Urinary bladder (tissue), 4 donors: ENCODE data around the gene RAB27A. TPM values are rescaled to one million over a fixed set of nuclear protein-coding genes. Genes with fewer than 3 reads are reported as not detected.
A peak's percentile ranks its signal among the peaks of the same experiment; 100 is the strongest.
"Not testable (repeated sequence)": the region's sequence is repeated elsewhere in the genome, so short reads cannot be mapped to it uniquely, and the experiment has no call there.

ENCODE experiments used
- DNase-seq: peaks from one replicate; pipeline ENCODE4 v3.0.0-alpha.2; 2015; ENCODE audit errors: extremely low spot score
- H3K27ac ChIP-seq: one replicate; pipeline ENCODE4 v1.5.1; 2013; ENCODE audit warnings: low read depth, mild to moderate bottlenecking, moderate library complexity
- H3K36me3 ChIP-seq: one replicate; pipeline ENCODE4 v1.6.1; 2013; ENCODE audit warnings: mild to moderate bottlenecking, moderate library complexity; ENCODE audit not compliant: insufficient read depth
- H3K4me1 ChIP-seq: one replicate; pipeline ENCODE4 v1.6.1; 2013; ENCODE audit warnings: mild to moderate bottlenecking, moderate library complexity; ENCODE audit not compliant: insufficient read depth
- H3K4me3 ChIP-seq: one replicate; pipeline ENCODE4 v1.5.1; 2013; ENCODE audit warnings: low read depth, low read length
- WGBS: extraction: QIAGEN DNeasy Blood & Tissue Kit; methylation state at CpG from one replicate; pipeline ENCODE4 v1.1.7; 2013; 5-methylcytosine and 5-hydroxymethylcytosine counted together
- polyA plus RNA-seq: library from polyadenylated mRNA; stranded (reverse); fragments of 200-250 nt; gene quantifications from one replicate; pipeline ENCODE4 v1.2.3, GENCODE V29; 2013
- total RNA-seq: library from RNA; depleted of rRNA; stranded (reverse); fragments of >200 nt; gene quantifications from one replicate; pipeline ENCODE4 v1.2.3, GENCODE V29; 2014
- donor health status: healthy with polysubstance abuse.
- donor health status: healthy.

Gene RAB27A
- total RNA-seq (17.2 TPM), polyA plus RNA-seq (30.8 TPM)

DNA sequence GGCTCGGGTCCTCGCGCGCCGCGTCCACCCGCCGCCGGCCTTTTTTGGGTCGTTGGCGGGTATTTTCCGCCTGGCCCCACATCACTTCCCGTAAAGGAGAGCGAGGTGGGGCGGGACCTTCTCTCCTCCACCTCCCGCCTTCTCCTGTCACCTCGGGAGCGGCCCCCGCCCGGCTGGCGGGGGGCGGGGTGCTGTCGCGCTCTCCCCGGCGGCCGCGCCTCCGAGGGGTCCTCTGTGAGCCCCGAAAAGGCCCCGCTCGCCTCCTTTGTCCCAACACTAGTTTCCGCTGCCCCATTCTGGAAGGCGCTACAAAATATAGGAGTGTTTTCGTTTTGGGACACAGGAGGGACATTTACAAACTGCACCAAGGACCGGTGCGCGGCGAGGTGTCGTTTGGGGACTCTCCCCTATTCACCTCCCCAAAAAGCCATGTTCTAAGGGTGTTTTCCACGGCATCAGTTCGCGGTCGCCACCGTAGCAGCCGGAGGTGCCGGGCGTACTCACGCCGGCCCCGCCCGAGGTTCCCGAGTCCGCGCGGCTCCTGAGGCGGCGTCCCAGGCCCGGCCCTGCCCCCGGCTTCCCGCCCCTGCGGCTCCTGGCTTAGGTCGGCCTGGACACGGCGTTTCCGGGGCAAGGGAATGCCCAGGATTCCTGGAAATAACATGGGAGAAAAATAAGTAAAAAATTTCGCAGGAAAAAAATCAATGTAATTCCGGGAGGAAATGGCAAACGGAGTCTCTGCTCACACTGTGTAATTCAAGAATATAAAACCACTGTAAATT is at the start of gene RAB27A:
Gene RAB27A (minus strand): TSS at position 68 of the 782 bp plus-strand sequence. CDS start 54,879 bp downstream, outside the sequence.
- under 1% methylated on average over 69 of the region's 69 CpGs for WGBS
- Histone ChIP-seq H3K27ac (peak within 1 kb of the TSS; percentile 80), H3K4me1 (no peaks in the 10 kb centered on the region), H3K4me3 (peak within 1 kb of the TSS; percentile 81), H3K36me3 (no peaks in the 10 kb centered on the region)
- DNase-seq, result peak; percentile 31

DNA sequence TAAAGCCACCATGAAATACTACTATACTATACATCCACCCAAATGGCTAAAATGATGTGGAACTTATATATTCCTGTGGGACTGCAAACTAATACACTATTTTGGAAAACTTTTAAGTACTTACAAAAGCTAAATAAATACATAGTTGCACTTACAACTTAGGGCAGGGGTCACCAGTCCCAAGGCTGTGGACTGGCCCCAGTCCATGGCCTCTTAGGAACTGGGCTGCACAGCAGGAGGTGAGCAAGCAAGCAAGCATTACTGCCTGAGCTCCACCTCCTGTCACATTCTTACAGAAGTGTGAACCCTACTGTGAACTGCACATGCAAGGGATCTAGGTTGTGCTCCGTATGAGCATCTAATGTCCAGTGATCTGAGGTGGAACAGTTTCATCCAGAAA is 47.5 kb upstream of the RAB27A start:
- 83% methylated on average over 1 of the region's 1 CpG for WGBS
- DNase-seq, result no peak
- peaks cover 2% of the 10 kb centered on the region for H3K36me3 ChIP-seq
- H3K4me1 ChIP-seq, result no peaks in the 10 kb centered on the region
- H3K4me3 ChIP-seq, result no peak overlapping the region
- no peak overlapping the region for H3K27ac ChIP-seq

DNA sequence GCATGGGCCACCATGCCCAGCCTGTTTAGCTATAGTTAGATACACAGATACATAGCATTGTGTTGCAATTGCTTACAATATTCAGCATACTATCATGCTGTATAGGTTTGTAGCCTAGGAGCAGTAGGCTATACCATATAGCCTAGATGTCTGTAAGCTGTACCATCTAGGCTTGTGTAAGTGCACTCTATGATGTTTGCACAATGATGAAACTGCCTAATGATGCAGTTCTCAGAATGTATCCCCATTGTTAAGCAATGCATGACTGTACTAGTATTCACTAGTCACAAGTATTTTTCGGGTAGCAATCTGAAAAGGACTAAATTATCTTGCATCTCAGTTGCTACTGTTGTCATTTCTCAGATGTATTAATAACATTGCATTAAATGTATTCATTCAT is 45.4 kb upstream of the RAB27A start:
- Histone ChIP-seq H3K27ac (no peak overlapping the region), H3K4me1 (no peaks in the 10 kb centered on the region), H3K36me3 (no peaks in the 10 kb centered on the region), H3K4me3 (no peak overlapping the region)
- WGBS, result 97% methylated on average over 1 of the region's 1 CpG
- no peak for DNase-seq

DNA sequence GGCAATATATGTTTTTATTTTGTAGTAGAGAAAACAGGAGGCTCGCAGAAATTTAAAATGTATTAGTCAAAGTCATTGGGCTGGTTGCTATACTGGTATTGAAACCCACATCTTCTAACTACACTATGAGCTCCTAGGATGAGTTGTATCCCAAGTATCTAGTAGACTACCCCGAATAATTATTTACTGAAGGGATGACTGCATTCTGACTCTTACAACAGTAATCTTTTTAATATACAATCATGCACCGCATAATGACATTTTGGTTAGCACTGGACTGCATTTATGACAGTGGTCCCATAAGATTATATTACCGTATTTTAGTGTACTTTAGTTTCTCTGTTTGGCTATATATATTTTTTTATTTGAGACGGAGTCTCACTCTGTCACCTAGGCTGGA is 44.8 kb upstream of the RAB27A start:
- no peak for DNase-seq
- no peaks in the 10 kb centered on the region for H3K4me1 ChIP-seq
- H3K27ac ChIP-seq, result no peak overlapping the region
- no peak overlapping the region for H3K4me3 ChIP-seq
- WGBS, result 96% methylated on average over 5 of the region's 5 CpGs
- no peaks in the 10 kb centered on the region for H3K36me3 ChIP-seq

GRCh38 chr15:55327387-55327786 is 37.8 kb upstream of the RAB27A start:
- no peak for DNase-seq
- Histone ChIP-seq H3K4me3 (no peak overlapping the region), H3K4me1 (no peaks in the 10 kb centered on the region), H3K27ac (no peak overlapping the region), H3K36me3 (no peaks in the 10 kb centered on the region)
- 84% methylated on average over 1 of the region's 1 CpG for WGBS

DNA sequence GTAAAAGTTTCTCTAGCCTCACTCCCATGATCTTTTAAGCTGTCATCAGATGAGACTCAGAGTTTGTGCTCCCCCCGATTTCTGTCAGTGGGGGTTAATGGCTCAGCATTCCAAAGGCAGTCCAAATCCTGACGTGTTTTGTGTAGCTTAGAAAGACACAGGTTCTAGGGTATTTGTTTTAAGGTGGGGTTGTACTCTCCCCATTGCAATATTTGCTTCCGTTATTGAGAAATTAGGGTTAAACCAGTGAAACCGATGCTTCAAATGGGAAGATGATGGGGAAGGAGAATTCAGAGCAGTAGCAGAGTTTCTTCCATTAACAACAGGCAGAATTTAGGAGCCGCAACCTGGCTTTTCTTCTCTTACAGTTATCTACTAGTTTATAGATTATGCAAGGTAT is 32.9 kb upstream of the RAB27A start:
- H3K4me1 ChIP-seq, result no peaks in the 10 kb centered on the region
- no peaks in the 10 kb centered on the region for H3K36me3 ChIP-seq
- no peak for DNase-seq
- 83% methylated on average over 5 of the region's 5 CpGs for WGBS
- H3K27ac ChIP-seq, result no peak overlapping the region
- H3K4me3 ChIP-seq, result no peak overlapping the region

- WGBS, result 94% methylated on average over 1 of the region's 1 CpG
- DNase-seq, result no peak
- Histone ChIP-seq H3K4me3 (no peak overlapping the region), H3K4me1 (no peaks in the 10 kb centered on the region), H3K36me3 (no peaks in the 10 kb centered on the region), H3K27ac (no peak overlapping the region)
Measured at GRCh38 chr15:55320963-55321362, 31.4 kb upstream of the RAB27A start.

DNA sequence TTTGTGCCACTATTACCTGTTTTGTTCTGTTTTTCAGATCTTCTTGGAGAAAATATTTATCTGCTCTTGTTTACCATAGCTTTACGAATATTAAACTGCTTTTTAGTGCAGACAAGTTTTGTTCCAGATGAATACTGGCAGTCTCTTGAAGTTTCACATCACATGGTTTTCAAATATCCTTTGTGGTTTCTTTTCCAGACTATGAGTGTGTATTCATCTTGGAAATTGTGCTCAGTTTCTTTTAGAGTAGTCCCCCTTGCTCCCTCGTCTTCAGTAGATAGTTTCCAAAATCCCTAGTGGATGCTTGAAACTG is 30.6 kb upstream of the RAB27A start:
- DNase-seq, result no peak
- Histone ChIP-seq H3K36me3 (no peaks in the 10 kb centered on the region), H3K4me1 (no peaks in the 10 kb centered on the region), H3K4me3 (no peak overlapping the region), H3K27ac (no peak overlapping the region)
- WGBS, result 35% methylated on average over 2 of the region's 2 CpGs

DNA sequence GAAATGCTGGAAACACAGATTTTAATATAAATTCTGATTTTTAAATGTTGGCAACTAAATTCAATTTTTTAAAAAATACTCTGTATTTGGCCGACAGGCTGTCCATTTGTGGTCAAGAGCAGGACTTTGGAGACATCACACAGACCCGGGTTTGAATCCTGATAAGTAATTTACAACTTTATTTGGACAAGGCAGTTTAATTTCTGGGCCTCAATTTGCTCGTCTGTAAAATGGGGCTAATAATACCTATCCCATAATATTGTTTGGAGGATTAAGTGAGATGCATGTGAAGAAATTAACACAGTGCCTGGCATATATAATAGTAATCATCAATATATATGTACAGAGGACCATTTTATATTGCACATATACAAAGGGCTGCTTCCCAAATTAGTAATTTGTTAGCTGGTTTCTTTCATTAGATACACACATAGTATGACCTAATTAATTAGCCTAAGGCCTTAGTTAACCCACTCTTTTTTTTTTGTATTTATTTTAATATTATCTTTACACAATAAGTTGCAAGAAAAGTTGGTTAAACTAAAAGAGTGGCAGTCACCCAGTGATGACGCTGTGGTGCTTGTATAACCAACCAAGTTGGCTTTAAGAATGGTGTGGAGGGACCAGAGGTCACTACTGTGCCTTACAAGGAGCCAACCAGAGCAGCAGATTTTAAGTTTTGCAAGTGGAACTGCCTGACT is 30.1 kb upstream of the RAB27A start:
- H3K4me1 ChIP-seq, result no peaks in the 10 kb centered on the region
- no peak for DNase-seq
- peak overlapping the region; percentile 61 for H3K4me3 ChIP-seq
- H3K36me3 ChIP-seq, result no peaks in the 10 kb centered on the region
- 47% methylated on average over 4 of the region's 4 CpGs for WGBS
- no peak overlapping the region for H3K27ac ChIP-seq

- H3K36me3 ChIP-seq, result no peaks in the 10 kb centered on the region
- H3K4me3 ChIP-seq, result peak within 1 kb of the TSS; percentile 61
- WGBS, result 2% methylated on average over 49 of the region's 49 CpGs
Measured at GRCh38 chr15:55318588-55319494, 29.2 kb upstream of the RAB27A start, which contains the start of the genes PIGB and PIGBOS1. PIGB (plus strand) TSS chr15:55319222; CDS start chr15:55319251, 29 bp downstream. PIGBOS1 (minus strand) TSS chr15:55319123; CDS start chr15:55317792, 1,331 bp downstream.

DNA sequence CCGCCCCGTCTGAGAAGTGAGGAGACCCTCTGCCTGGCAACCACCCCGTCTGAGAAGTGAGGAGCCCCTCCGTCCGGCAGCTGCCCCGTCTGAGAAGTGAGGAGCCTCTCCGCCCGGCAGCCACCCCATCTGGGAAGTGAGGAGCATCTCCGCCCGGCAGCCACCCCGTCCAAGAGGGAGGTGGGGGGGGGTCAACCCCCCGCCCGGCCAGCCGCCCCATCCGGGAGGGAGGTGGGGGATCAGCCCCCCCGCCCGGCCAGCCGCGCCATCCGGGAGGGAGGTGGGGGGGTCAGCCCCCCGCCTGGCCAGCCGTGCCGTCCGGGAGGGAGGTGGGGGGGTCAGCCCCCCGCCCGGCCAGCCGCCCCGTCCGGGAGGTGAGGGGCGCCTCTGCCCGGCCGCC is 13.2 kb upstream of the RAB27A start:
- not testable (repeated sequence) for H3K27ac ChIP-seq, H3K4me3 ChIP-seq, H3K4me1 ChIP-seq, DNase-seq, H3K36me3 ChIP-seq
- 94% methylated on average over 13 of the region's 32 CpGs for WGBS

More at GRCh38 chr15:55318588-55319494, 29.2 kb upstream of the RAB27A start, which contains the start of the genes PIGB and PIGBOS1:
- peak; percentile 69 for DNase-seq
- peak within 1 kb of the TSS; percentile 77 for H3K27ac ChIP-seq
- H3K4me1 ChIP-seq, result no peaks in the 10 kb centered on the region

DNA sequence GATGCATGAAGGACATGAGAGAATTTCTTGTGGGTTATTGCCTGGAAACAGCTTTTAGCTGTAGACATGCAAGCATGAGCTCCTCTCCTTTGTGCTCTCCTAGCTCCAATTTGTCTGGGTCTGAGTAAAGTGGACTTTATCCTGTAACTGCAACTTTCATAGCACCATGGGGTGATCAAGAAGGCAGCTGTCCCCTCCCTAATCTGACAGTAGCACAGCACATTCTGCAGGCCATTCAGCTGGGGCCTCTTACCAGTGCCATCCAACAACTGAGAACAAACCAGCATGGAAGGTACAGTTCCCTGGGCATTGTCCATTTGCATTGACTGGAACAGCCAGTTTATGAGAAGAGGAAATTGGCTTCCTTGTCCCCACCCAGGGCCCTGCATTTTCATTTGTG is 7.7 kb upstream of the RAB27A start:
- H3K36me3 ChIP-seq, result no peaks in the 10 kb centered on the region
- DNase-seq, result no peak
- no peak overlapping the region for H3K4me3 ChIP-seq
- H3K4me1 ChIP-seq, result no peaks in the 10 kb centered on the region
- H3K27ac ChIP-seq, result no peak overlapping the region

GRCh38 chr15:55290528-55291057 is 980 bp upstream of the RAB27A start:
- Histone ChIP-seq H3K4me1 (no peaks in the 10 kb centered on the region), H3K27ac (no peak overlapping the region), H3K36me3 (no peaks in the 10 kb centered on the region), H3K4me3 (peak overlapping the region; percentile 81)
- peak; percentile 54 for DNase-seq
- 22% methylated on average over 17 of the region's 17 CpGs for WGBS
